GM19328 (cell line): ENCODE measurements around the gene UBE2Q1.

Experiments
- ATAC-seq: cut with Tn5 transposase; IDR thresholded peaks from one replicate; pipeline ENCODE4 v1.9.1; 2021; ENCODE audit warnings: mild to moderate bottlenecking, moderate library complexity; ENCODE audit not compliant: unreplicated experiment

The UBE2Q1 gene

GRCh38 chr1:154578058-154578418 lies 19.6 kb upstream of the UBE2Q1 start:
- ATAC-seq = no peak

DNA sequence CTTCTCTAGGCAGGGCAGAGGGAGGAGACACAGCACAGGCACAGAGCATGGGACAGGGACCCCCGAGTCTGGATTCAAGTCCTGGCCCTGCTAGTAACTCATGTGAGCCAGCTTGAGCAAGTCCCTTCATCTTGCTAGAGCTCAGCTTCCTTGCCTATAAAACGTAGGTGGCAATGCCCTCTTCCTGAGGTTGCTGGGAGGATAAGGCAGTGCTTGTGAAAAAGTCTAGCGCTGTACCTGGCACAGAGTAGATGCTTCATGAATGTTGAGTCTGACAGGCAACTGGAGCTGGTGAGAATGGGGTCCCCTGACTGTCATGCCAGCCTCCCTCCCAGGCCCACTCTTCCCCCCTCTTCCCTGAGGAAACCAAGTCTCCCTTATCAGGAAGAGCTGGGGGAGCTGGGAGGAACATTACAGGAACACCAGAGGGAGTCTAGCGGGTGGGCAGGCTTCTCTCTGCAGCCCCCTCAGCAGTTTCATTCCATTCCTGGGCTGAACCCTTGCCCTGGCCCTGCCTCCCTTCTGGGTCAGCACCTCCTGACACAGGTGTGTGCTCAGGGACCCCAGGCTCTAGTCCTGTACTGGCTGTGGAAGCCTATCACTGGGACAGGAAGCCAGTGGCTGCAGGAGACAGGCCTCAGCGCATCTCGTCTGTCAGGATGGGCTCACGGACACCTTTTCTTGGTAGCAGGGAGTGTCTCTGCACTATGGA lies 19.0 kb upstream of the UBE2Q1 start:
- ATAC-seq = no peak

- no peak for ATAC-seq
Observed at GRCh38 chr1:154575951-154576566, 17.6 kb upstream of the UBE2Q1 start.

DNA sequence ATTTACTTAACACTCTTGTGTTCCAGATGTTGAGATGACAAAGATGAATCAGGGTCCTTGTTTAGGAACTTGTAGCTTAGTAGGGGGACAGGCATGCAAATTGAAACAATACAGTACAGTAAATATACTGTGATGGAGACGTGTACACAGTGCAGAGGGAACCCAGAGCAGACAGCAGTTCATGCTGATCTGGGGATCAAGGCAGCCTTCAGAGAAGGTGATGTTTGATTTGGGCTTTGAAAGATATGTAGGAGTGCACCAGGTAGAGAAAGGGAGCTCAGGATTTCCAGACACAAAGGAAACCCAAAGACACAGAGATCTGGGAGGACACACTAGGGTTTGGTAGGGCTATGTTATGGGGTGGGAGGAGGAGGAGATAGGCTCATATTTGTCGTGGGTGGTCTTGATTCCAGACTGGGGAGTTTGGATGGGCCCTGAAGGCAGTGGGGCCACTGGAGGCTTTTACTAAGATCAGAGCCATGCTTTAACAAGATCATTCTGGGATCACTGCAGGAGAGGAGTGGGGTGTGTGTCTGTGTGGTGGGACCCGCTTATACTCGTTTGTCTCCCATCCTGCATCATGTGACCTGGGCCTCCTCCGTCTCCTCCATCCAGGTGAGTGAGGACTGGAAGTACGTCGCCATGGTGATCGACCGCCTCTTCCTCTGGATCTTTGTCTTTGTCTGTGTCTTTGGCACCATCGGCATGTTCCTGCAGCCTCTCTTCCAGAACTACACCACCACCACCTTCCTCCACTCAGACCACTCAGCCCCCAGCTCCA lies 16.9 kb upstream of the UBE2Q1 start:
- ATAC-seq = no peak

DNA sequence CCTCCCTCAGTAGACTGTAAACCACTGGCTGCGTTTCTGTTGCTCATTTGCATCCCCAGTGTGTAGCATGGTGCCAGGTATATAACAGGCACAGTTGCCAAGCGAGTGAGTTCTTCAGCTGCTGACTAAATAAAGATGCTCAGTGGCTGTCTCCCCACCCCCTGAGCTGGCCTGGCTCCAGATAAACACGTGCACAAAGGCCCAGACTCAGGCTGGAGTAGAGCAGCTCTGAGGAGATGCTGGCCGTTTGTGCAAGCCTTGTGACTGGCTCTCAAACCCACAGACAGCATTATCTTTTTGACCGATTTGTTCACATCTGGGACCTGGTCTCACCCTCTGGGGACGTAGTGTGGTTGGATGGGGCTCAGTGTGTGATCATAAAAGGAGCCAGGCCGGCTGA lies 16.3 kb upstream of the UBE2Q1 start:
- ATAC-seq = no peak

- ATAC-seq = no peak
Observed at GRCh38 chr1:154573168-154573510, 14.7 kb upstream of the UBE2Q1 start.

GRCh38 chr1:154572468-154573167 lies 14.2 kb upstream of the UBE2Q1 start:
- ATAC-seq = no peak

DNA sequence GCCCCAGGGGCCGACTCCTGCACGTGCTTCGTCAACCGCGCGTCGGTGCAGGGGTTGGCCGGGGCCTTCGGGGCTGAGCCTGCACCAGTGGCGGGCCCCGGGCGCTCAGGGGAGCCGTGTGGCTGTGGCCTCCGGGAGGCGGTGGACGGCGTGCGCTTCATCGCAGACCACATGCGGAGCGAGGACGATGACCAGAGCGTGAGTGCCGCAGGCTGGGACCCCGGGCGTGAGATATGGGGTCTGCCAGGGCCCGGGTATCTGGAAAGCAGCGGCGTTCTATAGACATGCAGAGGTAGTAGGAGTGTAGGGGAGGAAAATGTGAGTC lies 13.5 kb upstream of the UBE2Q1 start:
- ATAC-seq = no peak

- ATAC-seq = no peak
Observed at GRCh38 chr1:154571244-154571963, 12.9 kb upstream of the UBE2Q1 start.

GRCh38 chr1:154568157-154568815 lies 9.8 kb upstream of the UBE2Q1 start:
- ATAC-seq = no peak

DNA sequence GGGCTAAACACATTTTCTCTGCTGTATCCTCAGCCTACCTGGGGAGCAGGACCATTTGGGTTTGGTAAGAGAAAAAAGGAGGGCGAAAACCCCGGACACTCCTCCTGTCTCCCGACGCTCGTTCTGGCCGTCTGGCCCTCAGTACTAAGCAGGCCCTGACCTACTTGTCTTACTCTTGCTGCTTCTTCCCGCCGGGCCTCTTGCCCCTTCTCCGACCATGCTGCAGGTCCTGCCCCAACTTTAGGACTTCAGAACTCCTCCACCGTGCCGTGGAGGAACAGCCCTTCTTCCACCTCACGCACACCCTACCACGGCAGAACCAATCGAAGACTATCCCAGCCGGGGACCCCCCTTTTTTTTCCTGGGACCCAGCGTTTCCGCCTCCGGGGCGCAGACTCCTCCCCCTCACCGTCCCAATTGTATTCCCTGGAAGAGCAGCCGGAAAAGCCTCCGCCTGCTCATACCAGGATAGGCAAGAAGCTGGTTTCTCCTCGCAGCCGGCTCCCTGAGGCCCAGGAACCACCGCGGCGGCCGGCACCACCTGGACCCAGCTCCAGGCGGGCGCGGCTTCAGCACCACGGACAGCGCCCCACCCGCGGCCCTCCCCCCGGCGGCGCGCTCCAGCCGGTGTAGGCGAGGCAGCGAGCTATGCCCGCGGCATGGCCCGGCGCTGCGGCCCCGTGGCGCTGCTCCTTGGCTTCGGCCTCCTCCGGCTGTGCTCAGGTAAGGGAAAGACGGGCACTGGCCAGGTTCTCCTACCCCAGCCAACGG lies 9.1 kb upstream of the UBE2Q1 start, which contains the start of gene CHRNB2:
TSS of gene CHRNB2 (plus strand) at position 393 of the 771 bp plus-strand sequence. CDS start at position 660, 267 bp downstream.
- ATAC-seq = no peak

DNA sequence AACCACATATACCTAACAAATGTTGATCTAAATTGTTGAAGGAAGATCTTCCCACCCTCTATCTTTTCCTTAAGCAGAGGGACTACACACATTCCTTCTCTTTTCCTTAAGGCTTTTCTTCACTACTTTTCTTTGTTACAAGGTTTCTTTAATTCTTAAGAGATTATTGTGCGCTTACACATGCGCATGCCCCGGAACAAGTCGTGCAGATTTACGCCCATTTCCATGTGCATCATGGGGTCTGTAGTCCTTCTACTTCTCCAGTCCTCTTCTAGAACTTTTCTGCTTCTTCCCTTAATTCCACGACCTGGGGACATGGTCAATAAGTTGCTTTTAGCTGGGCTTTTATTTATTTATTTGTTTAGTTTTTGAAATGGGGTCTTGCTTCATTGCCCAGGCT lies 7.4 kb upstream of the UBE2Q1 start:
- ATAC-seq = no peak

DNA sequence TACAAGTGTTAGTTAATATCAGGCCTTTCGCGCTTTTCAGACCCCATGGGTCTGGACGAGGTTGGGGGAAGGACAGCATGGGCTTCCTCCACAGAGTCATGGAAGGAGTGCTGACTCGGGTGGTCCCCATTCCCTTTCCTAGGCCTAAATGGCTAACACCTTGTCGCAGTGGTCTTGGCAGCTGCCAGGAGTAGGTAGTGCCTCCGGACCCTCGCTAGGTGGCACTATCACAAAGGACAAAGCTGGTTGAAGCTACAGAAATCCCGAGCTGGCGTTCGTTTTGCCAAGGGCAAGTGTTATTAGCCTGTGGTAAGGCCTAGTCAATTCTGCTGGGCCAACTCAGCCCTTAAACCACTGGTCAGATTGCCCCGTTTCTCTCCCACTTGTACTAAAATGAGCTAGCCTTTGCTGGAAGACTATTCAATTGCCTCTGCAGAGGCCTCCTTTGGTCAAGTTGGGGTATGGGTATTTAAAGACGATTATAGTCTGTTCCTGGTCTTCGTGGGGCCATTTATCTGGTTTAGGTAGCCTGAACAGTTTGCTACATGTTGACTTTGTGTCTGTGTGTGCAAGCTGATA lies 1.1 kb upstream of the UBE2Q1 start:
- peak; percentile 35 for ATAC-seq

GRCh38 chr1:154558720-154559465 lies 431 bp upstream of the UBE2Q1 start:
- peak; percentile 80 for ATAC-seq

DNA sequence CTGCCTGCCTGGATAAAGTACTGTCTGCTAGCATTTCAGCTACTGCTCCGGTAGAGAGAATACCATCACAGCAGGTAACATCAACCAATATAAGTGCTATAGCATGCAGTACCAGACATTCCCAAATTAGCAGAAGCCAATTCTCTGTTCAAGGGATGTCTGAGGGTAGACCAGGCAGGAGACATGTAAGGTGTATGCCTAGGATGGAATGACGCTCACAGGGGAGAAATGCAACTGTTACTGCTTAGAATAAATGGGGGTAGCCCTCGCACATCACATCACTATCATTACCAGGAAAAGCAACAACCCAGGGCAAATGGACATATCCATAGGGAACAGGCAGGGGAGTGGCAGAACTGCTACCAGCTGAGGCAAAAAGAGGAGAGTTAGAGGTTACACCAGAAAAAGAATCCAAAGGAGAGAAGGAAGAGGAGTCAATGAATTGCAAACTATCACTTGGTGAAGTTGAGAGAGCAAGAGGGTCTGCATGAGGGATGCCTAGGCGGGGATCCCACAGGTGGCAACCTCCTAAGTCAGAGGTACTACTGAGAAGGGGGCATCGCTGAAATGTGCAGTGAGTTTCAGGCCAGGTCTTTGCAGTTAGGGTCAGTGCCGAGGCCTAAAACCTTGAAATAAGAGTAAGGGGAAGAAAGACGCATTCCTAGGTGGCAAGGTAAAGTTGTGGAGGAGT lies 1.1 kb downstream of the UBE2Q1 start:
- ATAC-seq = no peak

DNA sequence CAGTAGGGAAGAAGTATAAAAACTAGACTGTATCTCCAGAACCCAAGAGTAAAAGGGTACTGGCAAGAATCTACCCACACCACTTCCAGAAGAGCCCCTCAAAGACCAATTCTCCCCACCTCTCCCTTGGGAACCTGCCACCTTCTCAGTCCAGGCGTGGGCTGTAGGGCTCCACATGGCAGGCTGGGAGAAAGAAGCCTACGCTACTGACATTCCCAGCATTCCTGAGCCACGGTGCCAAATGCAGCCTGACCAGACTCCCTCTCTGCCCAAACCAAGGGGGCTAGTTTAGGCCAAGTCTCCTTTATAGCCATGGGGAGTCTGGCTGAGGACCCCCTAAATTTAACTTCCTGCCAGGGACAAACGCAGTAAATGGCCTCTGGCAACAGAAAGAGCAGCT lies 2.0 kb downstream of the UBE2Q1 start:
- ATAC-seq = no peak

DNA sequence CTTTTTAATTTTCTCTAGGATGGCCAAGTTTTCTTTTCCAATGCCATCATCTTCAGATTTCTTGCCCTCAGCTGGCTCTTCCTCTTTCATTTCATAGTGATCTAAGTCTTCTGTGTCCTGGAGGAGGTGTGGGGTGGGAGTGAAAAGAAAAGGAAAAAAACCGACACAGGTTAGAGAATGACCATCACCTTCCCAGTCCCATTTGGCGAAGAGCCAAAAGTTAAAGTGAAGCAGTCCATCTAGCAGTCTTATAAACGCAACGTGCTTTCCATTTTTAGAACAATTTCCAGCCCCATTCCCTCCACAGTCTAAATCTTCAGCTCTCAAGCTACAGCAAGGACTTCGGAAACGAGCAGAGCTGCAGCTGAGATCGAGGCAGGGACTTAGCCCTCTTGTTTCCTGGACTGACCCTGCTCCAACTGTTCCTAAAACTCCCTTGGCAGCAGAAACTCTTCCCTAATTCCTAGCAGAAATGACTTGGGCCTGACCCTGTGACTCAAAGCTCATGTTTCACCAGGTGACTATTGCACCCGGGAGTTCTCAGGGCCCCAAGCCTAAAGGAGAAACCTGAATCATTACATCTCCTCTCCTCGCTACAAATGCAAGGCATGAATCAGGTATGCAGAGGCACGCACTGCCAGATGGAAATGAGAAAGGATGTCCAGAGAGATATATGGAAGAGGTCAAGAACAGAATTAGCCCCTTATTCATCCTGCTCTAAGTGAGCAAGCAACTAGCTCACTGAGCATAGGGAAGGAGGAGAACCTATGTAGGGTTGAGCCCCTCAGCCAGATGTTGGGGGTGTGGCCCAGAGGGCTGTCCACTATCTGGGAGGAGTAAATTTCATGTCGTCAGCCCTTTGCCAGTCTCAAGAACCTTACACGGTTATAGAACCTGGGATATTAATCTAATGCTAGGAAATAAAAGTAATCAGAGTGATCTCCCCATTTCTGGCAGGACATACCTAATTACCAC lies 5.1 kb downstream of the UBE2Q1 start:
- ATAC-seq = no peak
